Neural progenitor cell (in vitro differentiated cells): ENCODE results near the gene KCTD13.

Experiments
- CTCF ChIP-seq: fragments of 200-600 bp; sonication (generic); IDR thresholded peaks from 2 replicates; pipeline ENCODE4 v1.5.1; 2017; ENCODE audit warnings: antibody characterized with exemption, mild to moderate bottlenecking
- EZH2 ChIP-seq: fragments of 200-600 bp; sonication (generic); IDR thresholded peaks from 2 replicates; pipeline ENCODE4 v1.6.1; 2017; ENCODE audit warnings: antibody characterized with exemption, mild to moderate bottlenecking, moderate library complexity
- EZH2phosphoT487 ChIP-seq: fragments of 200-600 bp; sonication (generic); IDR thresholded peaks from 2 replicates; pipeline ENCODE4 v1.6.1; 2017; ENCODE audit warnings: antibody characterized with exemption

GRCh38 chr16:29913514-29913913 is 12.5 kb downstream of the KCTD13 start:
- no peak for TF ChIP-seq CTCF
- TF ChIP-seq EZH2, result no peak
- no peak for TF ChIP-seq EZH2phosphoT487
